ENCODE results near the gene THSD8.

DNA sequence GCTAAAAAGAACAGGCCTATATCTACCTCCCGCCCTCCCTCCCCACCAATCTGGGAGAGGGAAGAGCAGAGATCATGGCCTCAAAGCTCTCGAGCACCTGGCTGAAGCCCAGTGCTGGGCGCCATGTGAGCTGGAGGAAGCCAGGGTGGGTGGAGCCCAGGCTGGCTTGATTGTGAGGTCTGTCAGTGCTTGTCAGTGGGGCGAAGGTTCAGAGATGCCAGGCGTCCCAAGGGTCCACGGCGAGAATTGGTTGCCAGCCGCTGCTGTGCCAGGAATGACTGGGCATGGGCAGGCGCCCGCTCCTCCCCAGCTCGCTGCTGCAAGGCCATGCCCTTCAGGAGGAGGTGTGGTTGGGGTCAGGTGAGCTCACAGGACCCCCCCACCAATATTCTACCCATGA is 38.8 kb upstream of the THSD8 start:
- TF ChIP-seq, protein P1, sequence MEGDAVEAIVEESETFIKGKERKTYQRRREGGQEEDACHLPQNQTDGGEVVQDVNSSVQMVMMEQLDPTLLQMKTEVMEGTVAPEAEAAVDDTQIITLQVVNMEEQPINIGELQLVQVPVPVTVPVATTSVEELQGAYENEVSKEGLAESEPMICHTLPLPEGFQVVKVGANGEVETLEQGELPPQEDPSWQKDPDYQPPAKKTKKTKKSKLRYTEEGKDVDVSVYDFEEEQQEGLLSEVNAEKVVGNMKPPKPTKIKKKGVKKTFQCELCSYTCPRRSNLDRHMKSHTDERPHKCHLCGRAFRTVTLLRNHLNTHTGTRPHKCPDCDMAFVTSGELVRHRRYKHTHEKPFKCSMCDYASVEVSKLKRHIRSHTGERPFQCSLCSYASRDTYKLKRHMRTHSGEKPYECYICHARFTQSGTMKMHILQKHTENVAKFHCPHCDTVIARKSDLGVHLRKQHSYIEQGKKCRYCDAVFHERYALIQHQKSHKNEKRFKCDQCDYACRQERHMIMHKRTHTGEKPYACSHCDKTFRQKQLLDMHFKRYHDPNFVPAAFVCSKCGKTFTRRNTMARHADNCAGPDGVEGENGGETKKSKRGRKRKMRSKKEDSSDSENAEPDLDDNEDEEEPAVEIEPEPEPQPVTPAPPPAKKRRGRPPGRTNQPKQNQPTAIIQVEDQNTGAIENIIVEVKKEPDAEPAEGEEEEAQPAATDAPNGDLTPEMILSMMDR (conservative IDR thresholded peaks at IDR 0.05 in 1 of 2, IDR thresholded peaks at IDR 0.05 in 1 of 2; ENCODE audit: extremely low read depth in 1 of 2, insufficient read depth in 1 of 2, low read depth in 1 of 2, low read length in 2 of 2): no peak
- no peak for TF ChIP-seq EZH2 (IDR thresholded peaks at IDR 0.05; ENCODE audit: borderline replicate concordance, low read length)

All from mammary epithelial cell (primary cell).